ENCODE results near the gene RASGRF1. TPM values are rescaled to one million over a fixed set of nuclear protein-coding genes. Genes with fewer than 3 reads are reported as not detected.

The RASGRF1 gene
- total RNA-seq, 1 donor from 2014 or later: 0.17 TPM

DNA sequence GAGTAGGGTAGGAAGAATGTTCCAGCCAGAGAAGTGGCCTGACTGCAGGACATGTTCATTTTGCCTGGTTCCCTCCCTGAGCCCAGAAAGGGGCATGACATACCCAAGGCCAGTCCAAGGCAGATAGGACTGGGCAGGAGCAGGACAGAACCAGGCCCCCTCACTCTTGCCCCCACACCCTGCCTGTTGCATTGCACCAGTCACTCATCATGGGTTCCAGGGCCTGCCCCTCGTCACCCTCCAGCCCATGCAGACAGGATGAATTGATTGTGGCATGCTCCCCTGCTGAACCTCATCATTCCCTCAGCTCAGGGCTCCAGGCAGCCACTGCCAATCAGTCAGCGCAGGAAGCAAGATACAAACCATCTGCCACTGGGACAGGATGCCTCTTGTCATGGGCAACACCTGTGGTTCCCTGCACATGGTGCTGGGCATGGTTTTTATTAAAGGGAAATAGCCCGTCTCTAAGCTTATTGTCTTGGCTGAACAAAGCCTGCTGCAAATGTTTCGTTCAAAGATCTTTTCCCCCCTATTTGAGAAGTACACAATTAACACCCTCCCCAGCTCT, 48.9 kb downstream of the RASGRF1 start:
- H3K36me3 Mint-ChIP-seq (ENCODE audit: insufficient read depth): no peaks in the 10 kb centered on the region
- H3K27me3 Mint-ChIP-seq: peaks cover 13% of the 10 kb centered on the region
- no peak overlapping the region for H3K27ac Mint-ChIP-seq
- DNase-seq (ENCODE audit: low spot score, unreplicated experiment): no peak
- H3K4me3 Mint-ChIP-seq (ENCODE audit: low read depth): no peak overlapping the region
- TF ChIP-seq, protein P1, sequence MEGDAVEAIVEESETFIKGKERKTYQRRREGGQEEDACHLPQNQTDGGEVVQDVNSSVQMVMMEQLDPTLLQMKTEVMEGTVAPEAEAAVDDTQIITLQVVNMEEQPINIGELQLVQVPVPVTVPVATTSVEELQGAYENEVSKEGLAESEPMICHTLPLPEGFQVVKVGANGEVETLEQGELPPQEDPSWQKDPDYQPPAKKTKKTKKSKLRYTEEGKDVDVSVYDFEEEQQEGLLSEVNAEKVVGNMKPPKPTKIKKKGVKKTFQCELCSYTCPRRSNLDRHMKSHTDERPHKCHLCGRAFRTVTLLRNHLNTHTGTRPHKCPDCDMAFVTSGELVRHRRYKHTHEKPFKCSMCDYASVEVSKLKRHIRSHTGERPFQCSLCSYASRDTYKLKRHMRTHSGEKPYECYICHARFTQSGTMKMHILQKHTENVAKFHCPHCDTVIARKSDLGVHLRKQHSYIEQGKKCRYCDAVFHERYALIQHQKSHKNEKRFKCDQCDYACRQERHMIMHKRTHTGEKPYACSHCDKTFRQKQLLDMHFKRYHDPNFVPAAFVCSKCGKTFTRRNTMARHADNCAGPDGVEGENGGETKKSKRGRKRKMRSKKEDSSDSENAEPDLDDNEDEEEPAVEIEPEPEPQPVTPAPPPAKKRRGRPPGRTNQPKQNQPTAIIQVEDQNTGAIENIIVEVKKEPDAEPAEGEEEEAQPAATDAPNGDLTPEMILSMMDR (IDR thresholded peaks at IDR 0.05; ENCODE audit: unreplicated experiment): no peak
- H3K4me1 Mint-ChIP-seq (ENCODE audit: low read depth): peaks cover 3% of the 10 kb centered on the region
- no peaks in the 10 kb centered on the region for H3K9me3 Mint-ChIP-seq (ENCODE audit: low read depth)

DNA sequence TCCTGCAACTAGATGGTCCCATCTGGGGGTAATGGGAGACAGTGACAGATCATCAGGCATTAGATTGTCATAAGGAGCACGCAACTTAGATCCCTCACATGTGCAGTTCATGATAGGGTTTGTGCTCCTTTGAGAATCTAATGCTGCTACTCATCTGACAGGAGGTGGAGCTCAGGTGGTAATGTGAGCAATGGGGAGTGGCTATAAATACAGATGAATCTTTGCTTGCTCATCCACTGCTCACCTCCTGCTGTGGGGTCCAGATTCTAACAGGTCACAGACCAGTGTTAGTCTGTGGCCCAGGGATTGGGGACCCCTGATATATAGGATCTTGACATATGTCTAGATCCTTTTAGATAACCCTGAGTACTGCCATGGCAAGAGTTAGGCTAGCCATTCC, 52.7 kb downstream of the RASGRF1 start:
- H3K4me3 Mint-ChIP-seq (ENCODE audit: low read depth): no peak overlapping the region
- no peaks in the 10 kb centered on the region for H3K4me1 Mint-ChIP-seq (ENCODE audit: low read depth)
- H3K27me3 Mint-ChIP-seq: peaks cover 28% of the 10 kb centered on the region
- H3K9me3 Mint-ChIP-seq (ENCODE audit: low read depth): peaks cover 6% of the 10 kb centered on the region
- no peaks in the 10 kb centered on the region for H3K36me3 Mint-ChIP-seq (ENCODE audit: insufficient read depth)
- TF ChIP-seq, protein P1 (IDR thresholded peaks at IDR 0.05; ENCODE audit: unreplicated experiment): no peak
- DNase-seq (ENCODE audit: low spot score, unreplicated experiment): no peak
- H3K27ac Mint-ChIP-seq: no peak overlapping the region

DNA sequence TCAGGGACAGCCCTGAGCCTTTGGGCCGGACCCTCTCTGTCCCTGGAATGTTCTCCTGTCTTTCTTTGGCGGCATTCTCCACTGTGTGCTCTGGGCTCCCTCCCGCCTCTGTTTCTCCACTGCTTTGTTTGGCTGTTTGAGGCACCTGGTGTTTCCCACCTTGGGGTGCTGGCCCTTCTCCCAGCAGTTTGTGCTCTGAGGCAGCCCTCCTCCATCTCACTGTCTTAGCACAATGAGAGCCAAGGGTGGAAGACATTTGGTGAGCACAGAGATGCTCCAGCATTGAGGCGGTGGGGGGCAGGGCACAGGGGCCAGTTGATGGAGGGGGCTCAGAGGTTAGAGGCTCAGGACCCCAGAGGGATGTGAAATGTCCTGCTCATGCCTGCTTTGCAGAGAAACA, 54.3 kb downstream of the RASGRF1 start:
- no peak overlapping the region for H3K4me3 Mint-ChIP-seq (ENCODE audit: low read depth)
- no peak for DNase-seq (ENCODE audit: low spot score, unreplicated experiment)
- H3K9me3 Mint-ChIP-seq (ENCODE audit: low read depth): peaks cover 6% of the 10 kb centered on the region
- H3K27me3 Mint-ChIP-seq: peaks cover 24% of the 10 kb centered on the region
- no peaks in the 10 kb centered on the region for H3K4me1 Mint-ChIP-seq (ENCODE audit: low read depth)
- TF ChIP-seq, protein P1 (IDR thresholded peaks at IDR 0.05; ENCODE audit: unreplicated experiment): no peak
- H3K36me3 Mint-ChIP-seq (ENCODE audit: insufficient read depth): no peaks in the 10 kb centered on the region
- H3K27ac Mint-ChIP-seq: no peak overlapping the region

DNA sequence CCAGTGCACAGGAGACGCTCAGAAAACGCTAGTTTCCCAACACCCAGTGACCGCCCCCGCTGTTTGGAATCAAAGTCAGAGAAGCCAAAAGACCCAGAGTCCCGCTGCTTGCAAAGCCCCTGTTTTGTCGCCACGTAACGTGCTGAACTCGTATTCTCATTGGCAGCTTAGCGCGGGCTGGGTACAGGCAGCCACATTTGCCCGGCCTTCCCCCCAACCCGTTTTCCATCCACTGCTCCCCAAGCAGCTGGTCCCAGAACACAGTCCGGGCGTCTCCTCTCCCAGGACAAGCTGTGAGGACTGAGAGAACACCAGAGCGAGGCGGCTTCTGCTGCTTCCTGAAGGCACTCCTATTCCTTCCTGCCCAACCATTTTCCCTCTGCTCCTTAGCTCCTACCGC, 54.8 kb downstream of the RASGRF1 start:
- Mint-ChIP-seq H3K36me3 (ENCODE audit: insufficient read depth) (no peaks in the 10 kb centered on the region), H3K4me3 (ENCODE audit: low read depth) (no peak overlapping the region), H3K9me3 (ENCODE audit: low read depth) (peaks cover 6% of the 10 kb centered on the region), H3K4me1 (ENCODE audit: low read depth) (no peaks in the 10 kb centered on the region), H3K27me3 (peaks cover 24% of the 10 kb centered on the region), H3K27ac (no peak overlapping the region)
- DNase-seq (ENCODE audit: low spot score, unreplicated experiment): no peak
- TF ChIP-seq, protein P1 (IDR thresholded peaks at IDR 0.05; ENCODE audit: unreplicated experiment): no peak

DNA sequence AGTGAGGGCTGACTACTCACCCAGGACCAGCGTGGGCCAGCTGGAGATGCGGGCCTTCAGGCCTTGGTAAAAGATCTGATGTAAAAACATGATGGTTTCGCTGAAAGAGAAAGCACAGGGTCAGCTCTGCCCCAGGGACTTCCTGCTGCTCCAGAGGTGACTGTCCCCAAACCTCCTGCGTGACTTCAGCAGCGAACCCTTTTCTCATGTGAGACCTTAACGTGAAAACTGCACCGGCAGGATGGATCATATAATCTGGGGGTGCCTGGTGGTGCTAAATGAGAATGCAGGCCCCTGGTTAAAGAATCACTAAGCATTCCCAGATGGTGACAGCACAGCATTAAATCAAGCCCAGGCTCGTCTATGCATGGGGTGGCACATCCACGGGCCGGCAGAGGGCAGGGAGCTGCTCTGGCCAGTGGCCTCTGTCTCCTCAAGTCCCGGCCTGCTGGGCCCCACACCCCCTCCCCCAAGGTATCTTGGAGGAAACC, 55.4 kb downstream of the RASGRF1 start:
- peaks cover 24% of the 10 kb centered on the region for H3K27me3 Mint-ChIP-seq
- no peak for DNase-seq (ENCODE audit: low spot score, unreplicated experiment)
- no peak overlapping the region for H3K4me3 Mint-ChIP-seq (ENCODE audit: low read depth)
- no peaks in the 10 kb centered on the region for H3K36me3 Mint-ChIP-seq (ENCODE audit: insufficient read depth)
- TF ChIP-seq, protein P1 (IDR thresholded peaks at IDR 0.05; ENCODE audit: unreplicated experiment): peak; percentile 22
- peaks cover 6% of the 10 kb centered on the region for H3K9me3 Mint-ChIP-seq (ENCODE audit: low read depth)
- H3K4me1 Mint-ChIP-seq (ENCODE audit: low read depth): no peaks in the 10 kb centered on the region
- no peak overlapping the region for H3K27ac Mint-ChIP-seq

All from progenitor cell of endocrine pancreas (in vitro differentiated cells).